Pancreas (tissue), 10 donors: ENCODE data around the gene DENND1A. TPM values are rescaled to one million over a fixed set of nuclear protein-coding genes. Genes with fewer than 3 reads are reported as not detected.

Experiments
- ATAC-seq, 4 donors: fragments of 200-7000 bp; cut with Tn5 transposase; one replicate each; pipeline versions ENCODE4 v1.8.0 to v1.9.1; 2020; ENCODE audit warnings: mild to moderate bottlenecking in 4 of 4, moderate library complexity in 4 of 4
- DNase-seq, 6 donors: peaks; one replicate each; pipeline ENCODE4 v3.0.0-alpha.2; 2020
- FAIRE-seq: peaks from 2 replicates; lab custom pipeline; 2012; peaks lifted over from hg19 to GRCh38; lab: Jason Lieb, UNC
- H3K27ac ChIP-seq, 4 donors: fragments of 200-600 bp; sonication (generic); 1 replicate in 3 of 4; 2 replicates in 1 of 4; pipeline versions ENCODE4 v1.5.0 to v1.8.0; 2020
- H3K27me3 ChIP-seq, 4 donors: fragments of 200-600 bp; one replicate each; pipeline ENCODE4 v1.8.0; 2021
- H3K36me3 ChIP-seq, 3 donors: fragments of 200-600 bp; sonication (generic) in 1 of 3; one replicate each; pipeline versions ENCODE4 v1.5.0 to v1.8.0; 2020 to 2021
- H3K4me1 ChIP-seq, 3 donors: fragments of 200-600 bp; one replicate each; pipeline ENCODE4 v1.8.0; 2021
- H3K4me3 ChIP-seq, 4 donors: fragments of 200-600 bp; sonication (generic) in 2 of 4; one replicate each; pipeline versions ENCODE4 v1.5.0 to v1.8.0; 2020 to 2021
- H3K9me3 ChIP-seq, 4 donors: fragments of 200-600 bp; one replicate each; pipeline ENCODE4 v1.8.0; 2021
- WGBS, 2 donors: extraction: QIAGEN DNeasy Blood & Tissue Kit; methylation state at CpG; one replicate each; pipeline ENCODE4 v1.1.7; 2013; 5-methylcytosine and 5-hydroxymethylcytosine counted together
- intact Hi-C, 3 donors: fragments of 100-400 bp; cut with DNase I; formaldehyde crosslinking; loops; one replicate each; pipeline versions ENCODE4 v1.11.1 to v1.14.2; 2022
- polyA plus RNA-seq, 2 donors: library from polyadenylated mRNA; stranded (reverse); fragments of 200-250 nt; gene quantifications; one replicate each; pipeline ENCODE4 v1.2.3, GENCODE V29; 2013
- total RNA-seq, 6 donors: library from RNA; stranded (reverse); fragmentation: NEBNext Ultra II Directional in 4 of 6; extraction: Animal tissue kit (Norgen Biotek cat#: 25700) in 4 of 6; gene quantifications; one replicate each; pipeline versions ENCODE4 v1.2.1 to v1.2.4, GENCODE V29; 2021 to 2023
- TF ChIP-seq, protein P1 (sequence below), 4 donors: fragments of 200-600 bp; sonication (generic) in 3 of 4; IDR thresholded peaks; one replicate each; pipeline versions ENCODE4 v1.5.0 to v1.8.0; 2021; ENCODE audit warnings: antibody characterized with exemption in 4 of 4
- donor health status: healthy with polysubstance abuse.
- donor health status: DM: no; HTN: no; CAD: no; lungs with moderate emphysema.
- donor health status: DM: no; HTN: no; CAD: no.
- donor health status: control.
- donor health status: control.
- donor health status: Bipolar disorder and iron deficiency.
- donor health status: DM: yes; HTN: yes; CAD: no.
- donor health status: DM: no; HTN: no; CAD: no.
- donor health status: DM: no; HTN: no; CAD: no.
- donor health status: DM: yes; HTN: yes; CAD: no.

DENND1A gene
- total and polyA plus RNA-seq, 8 donors = 4.5 to 8.3 (median 5.6) TPM

DNA sequence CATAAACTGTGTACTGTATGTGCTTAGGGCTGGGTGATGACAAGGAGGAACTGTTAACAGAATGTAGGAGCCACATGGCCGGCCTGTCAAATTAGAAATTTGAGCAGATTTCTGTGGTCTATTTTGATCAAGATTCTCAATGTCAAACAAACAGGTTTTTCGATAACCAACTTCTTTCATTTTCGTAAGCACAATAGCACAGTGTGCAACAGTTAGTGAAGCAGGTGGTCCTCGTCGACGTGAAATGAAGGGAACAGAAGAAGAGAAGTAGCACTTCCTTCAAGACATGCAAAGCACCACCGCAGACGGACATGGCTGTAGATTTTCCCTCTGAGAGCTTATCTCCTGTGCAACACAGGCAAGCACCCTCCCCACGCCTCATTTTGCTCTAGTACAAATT is 321.8 kb downstream of the DENND1A start:
- no peak for FAIRE-seq
- no peak for DNase-seq

DNA sequence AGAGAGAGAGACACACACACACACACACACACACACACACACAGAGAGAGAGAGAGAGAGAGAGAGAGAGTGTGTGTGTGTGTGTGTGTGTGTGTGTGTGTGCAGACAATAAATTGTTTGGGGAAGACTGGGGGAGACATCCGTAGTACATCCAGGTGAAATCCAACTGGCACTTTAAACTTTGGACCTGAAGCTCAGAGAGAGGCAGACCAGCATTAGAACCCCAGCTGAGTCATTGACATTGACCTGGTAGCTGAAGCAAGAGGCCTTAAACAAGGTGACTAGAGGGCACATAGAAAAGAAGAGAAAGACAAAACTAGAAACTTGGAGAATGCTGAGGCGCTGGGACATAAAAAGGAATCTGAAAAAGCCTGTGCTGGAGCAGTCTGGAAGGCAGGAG is 322.4 kb downstream of the DENND1A start:
- no peaks in the 10 kb centered on the region for H3K36me3 ChIP-seq
- ATAC-seq (no peak), DNase-seq (no peak), FAIRE-seq (no peak)
- H3K9me3 ChIP-seq = no peaks in the 10 kb centered on the region
- H3K27ac ChIP-seq = no peak overlapping the region
- WGBS, 2 donors = 95 to 100% methylated on average over 2 of the region's 2 CpGs
- H3K4me1 ChIP-seq = no peaks in the 10 kb centered on the region
- no peaks in the 10 kb centered on the region for H3K27me3 ChIP-seq
- H3K4me3 ChIP-seq = no peak overlapping the region
- TF ChIP-seq, protein P1, sequence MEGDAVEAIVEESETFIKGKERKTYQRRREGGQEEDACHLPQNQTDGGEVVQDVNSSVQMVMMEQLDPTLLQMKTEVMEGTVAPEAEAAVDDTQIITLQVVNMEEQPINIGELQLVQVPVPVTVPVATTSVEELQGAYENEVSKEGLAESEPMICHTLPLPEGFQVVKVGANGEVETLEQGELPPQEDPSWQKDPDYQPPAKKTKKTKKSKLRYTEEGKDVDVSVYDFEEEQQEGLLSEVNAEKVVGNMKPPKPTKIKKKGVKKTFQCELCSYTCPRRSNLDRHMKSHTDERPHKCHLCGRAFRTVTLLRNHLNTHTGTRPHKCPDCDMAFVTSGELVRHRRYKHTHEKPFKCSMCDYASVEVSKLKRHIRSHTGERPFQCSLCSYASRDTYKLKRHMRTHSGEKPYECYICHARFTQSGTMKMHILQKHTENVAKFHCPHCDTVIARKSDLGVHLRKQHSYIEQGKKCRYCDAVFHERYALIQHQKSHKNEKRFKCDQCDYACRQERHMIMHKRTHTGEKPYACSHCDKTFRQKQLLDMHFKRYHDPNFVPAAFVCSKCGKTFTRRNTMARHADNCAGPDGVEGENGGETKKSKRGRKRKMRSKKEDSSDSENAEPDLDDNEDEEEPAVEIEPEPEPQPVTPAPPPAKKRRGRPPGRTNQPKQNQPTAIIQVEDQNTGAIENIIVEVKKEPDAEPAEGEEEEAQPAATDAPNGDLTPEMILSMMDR (IDR thresholded peaks at IDR 0.05) = no peak
- intact Hi-C loops = no loop called here

More for the DNA sequence above, 321.8 kb downstream of the DENND1A start:
- intact Hi-C loops = no loop called here
- H3K4me3 ChIP-seq = no peak overlapping the region
- no peaks in the 10 kb centered on the region for H3K9me3 ChIP-seq
- H3K27me3 ChIP-seq = no peaks in the 10 kb centered on the region
- no peaks in the 10 kb centered on the region for H3K4me1 ChIP-seq
- no peak for ATAC-seq
- H3K27ac ChIP-seq = no peak overlapping the region
- TF ChIP-seq, protein P1 (IDR thresholded peaks at IDR 0.05) = no peak
- 92 to 95% methylated on average over 9 of the region's 9 CpGs for WGBS, 2 donors
- H3K36me3 ChIP-seq = no peaks in the 10 kb centered on the region

DNA sequence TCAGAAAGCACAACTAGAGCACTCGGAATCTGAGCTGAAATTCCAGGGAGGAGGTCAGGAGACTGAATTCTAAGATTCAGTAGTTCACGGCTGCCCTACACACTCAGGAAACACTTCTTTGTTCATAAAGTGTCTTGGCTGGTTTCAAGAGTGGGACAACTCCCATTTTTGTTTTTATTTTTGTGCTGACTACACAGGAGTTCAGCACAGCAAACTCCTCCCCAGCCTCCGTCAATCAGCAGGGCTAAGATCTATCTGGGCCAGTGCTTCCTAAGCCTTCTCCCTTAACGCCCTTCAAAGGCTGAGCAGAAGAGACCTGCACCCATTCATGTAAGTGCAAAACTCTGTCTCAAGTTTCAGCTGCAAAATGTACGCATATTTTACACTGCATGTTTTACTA is 323.8 kb downstream of the DENND1A start:
- H3K27ac ChIP-seq = no peak overlapping the region
- TF ChIP-seq, protein P1 (IDR thresholded peaks at IDR 0.05) = no peak
- no peaks in the 10 kb centered on the region for H3K36me3 ChIP-seq
- no peaks in the 10 kb centered on the region for H3K9me3 ChIP-seq
- H3K4me3 ChIP-seq = no peak overlapping the region
- 93 to 95% methylated on average over 5 of the region's 5 CpGs for WGBS, 2 donors
- ATAC-seq (no peak), FAIRE-seq (no peak), DNase-seq (no peak)
- intact Hi-C loops = no loop called here
- H3K27me3 ChIP-seq = no peaks in the 10 kb centered on the region
- no peaks in the 10 kb centered on the region for H3K4me1 ChIP-seq

DNA sequence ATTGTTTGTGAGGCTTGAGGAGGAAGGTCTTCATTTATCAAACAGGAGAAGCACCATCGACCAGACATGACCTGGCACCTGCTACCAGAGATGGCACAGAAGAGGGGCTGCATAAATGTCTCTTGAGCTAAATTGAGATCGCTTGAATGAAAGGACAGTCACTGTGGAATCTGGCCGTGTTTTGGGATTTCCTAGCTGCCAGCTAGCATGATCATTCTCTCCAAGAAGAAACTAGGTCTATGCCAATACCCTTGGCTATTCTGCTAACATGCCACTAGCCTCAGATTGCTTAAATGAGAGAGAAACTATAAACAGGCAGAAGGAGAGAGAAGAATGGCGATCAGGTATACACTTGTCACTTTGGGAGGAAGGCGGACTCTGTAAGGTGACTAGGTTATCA is 324.6 kb downstream of the DENND1A start:
- no peak for ATAC-seq
- intact Hi-C loops = no loop called here
- Histone ChIP-seq H3K9me3 (no peaks in the 10 kb centered on the region), H3K27me3 (no peaks in the 10 kb centered on the region), H3K4me3 (no peak overlapping the region), H3K4me1 (no peaks in the 10 kb centered on the region), H3K36me3 (no peaks in the 10 kb centered on the region), H3K27ac (no peak overlapping the region)
- 85 to 92% methylated on average over 5 of the region's 5 CpGs for WGBS, 2 donors
- FAIRE-seq = no peak
- no peak for DNase-seq
- TF ChIP-seq, protein P1 (IDR thresholded peaks at IDR 0.05) = no peak

DNA sequence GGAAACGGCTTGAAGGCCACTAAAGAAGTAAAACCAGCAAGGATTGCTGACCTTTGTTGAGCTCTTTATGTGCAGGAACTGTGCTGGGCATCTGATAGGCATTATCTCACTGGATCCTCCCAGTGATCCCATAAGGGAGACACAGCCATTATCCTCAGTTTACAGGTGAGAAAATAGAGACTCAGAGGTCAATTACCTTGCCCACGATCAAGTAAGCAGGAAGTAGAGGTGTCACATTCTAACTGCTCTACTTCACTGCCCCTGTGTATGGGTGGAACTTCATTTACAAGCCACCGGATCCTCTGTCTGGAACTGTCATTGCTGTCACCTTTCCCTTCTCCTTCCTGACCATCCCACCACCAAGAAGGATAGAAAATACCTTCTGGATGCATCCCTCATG is 325.1 kb downstream of the DENND1A start:
- Histone ChIP-seq H3K9me3 (no peaks in the 10 kb centered on the region), H3K4me3 (no peak overlapping the region), H3K27me3 (no peaks in the 10 kb centered on the region), H3K36me3 (no peaks in the 10 kb centered on the region), H3K4me1 (no peaks in the 10 kb centered on the region), H3K27ac (no peak overlapping the region)
- TF ChIP-seq, protein P1 (IDR thresholded peaks at IDR 0.05) = no peak
- ATAC-seq (no peak), DNase-seq (no peak), FAIRE-seq (no peak)
- WGBS, 2 donors = 80 to 81% methylated on average over 3 of the region's 3 CpGs
- intact Hi-C loops = no loop called here
